ENCODE measurements around the gene CERS3.

CERS3 gene

GRCh38 chr15:100493213-100493612 lies 35.5 kb downstream of the CERS3 start:
- Histone ChIP-seq H3K4me1 (no peaks in the 10 kb centered on the region), H3K4me3 (ENCODE audit: low read depth, low read length) (no peak overlapping the region), H3K27me3 (no peaks in the 10 kb centered on the region), H3K36me3 (no peaks in the 10 kb centered on the region), H3K9me3 (no peaks in the 10 kb centered on the region; the same call in 1 of the 2 replicates)
- TF ChIP-seq CTCF (IDR thresholded peaks at IDR 0.05; ENCODE audit: low read depth, low read length) = no peak
- no peak for DNase-seq

GRCh38 chr15:100484443-100484842 lies 44.3 kb downstream of the CERS3 start:
- Histone ChIP-seq H3K4me1 (no peaks in the 10 kb centered on the region), H3K9me3 (no peaks in the 10 kb centered on the region), H3K36me3 (no peaks in the 10 kb centered on the region), H3K27me3 (no peaks in the 10 kb centered on the region), H3K4me3 (ENCODE audit: low read depth, low read length) (no peak overlapping the region)
- no peak for TF ChIP-seq CTCF (IDR thresholded peaks at IDR 0.05; ENCODE audit: low read depth, low read length)
- DNase-seq = no peak

- no peaks in the 10 kb centered on the region for H3K36me3 ChIP-seq
- no peak for TF ChIP-seq CTCF (IDR thresholded peaks at IDR 0.05; ENCODE audit: low read depth, low read length)
- no peaks in the 10 kb centered on the region for H3K27me3 ChIP-seq
- peaks cover under 1% of the 10 kb centered on the region; the same call in 1 of the 2 replicates for H3K9me3 ChIP-seq
- no peaks in the 10 kb centered on the region for H3K4me1 ChIP-seq
- H3K4me3 ChIP-seq (ENCODE audit: low read depth, low read length) = no peak overlapping the region
- no peak for DNase-seq
Measured at GRCh38 chr15:100483370-100483769, 45.4 kb downstream of the CERS3 start.

GRCh38 chr15:100476805-100477204 lies 51.9 kb downstream of the CERS3 start:
- Histone ChIP-seq H3K36me3 (no peaks in the 10 kb centered on the region), H3K27me3 (no peaks in the 10 kb centered on the region), H3K4me1 (no peaks in the 10 kb centered on the region; the same call in 1 of the 2 replicates), H3K9me3 (peaks cover 3% of the 10 kb centered on the region), H3K4me3 (ENCODE audit: low read depth, low read length) (no peak overlapping the region)
- no peak for TF ChIP-seq CTCF (IDR thresholded peaks at IDR 0.05; ENCODE audit: low read depth, low read length)
- no peak for DNase-seq

GRCh38 chr15:100472736-100473135 lies 56.0 kb downstream of the CERS3 start:
- no peak for DNase-seq
- no peaks in the 10 kb centered on the region; the same call in 1 of the 2 replicates for H3K9me3 ChIP-seq
- H3K36me3 ChIP-seq = no peaks in the 10 kb centered on the region
- no peak overlapping the region for H3K4me3 ChIP-seq (ENCODE audit: low read depth, low read length)
- no peaks in the 10 kb centered on the region for H3K27me3 ChIP-seq
- H3K4me1 ChIP-seq = no peaks in the 10 kb centered on the region; the same call in 1 of the 2 replicates
- TF ChIP-seq CTCF (IDR thresholded peaks at IDR 0.05; ENCODE audit: low read depth, low read length) = no peak

GRCh38 chr15:100471933-100472332 lies 56.8 kb downstream of the CERS3 start:
- no peaks in the 10 kb centered on the region for H3K9me3 ChIP-seq
- TF ChIP-seq CTCF (IDR thresholded peaks at IDR 0.05; ENCODE audit: low read depth, low read length) = no peak
- no peaks in the 10 kb centered on the region for H3K36me3 ChIP-seq
- H3K4me3 ChIP-seq (ENCODE audit: low read depth, low read length) = no peak overlapping the region
- no peaks in the 10 kb centered on the region for H3K27me3 ChIP-seq
- no peak for DNase-seq
- H3K4me1 ChIP-seq = no peaks in the 10 kb centered on the region; the same call in 1 of the 2 replicates

Measured in BE2C (cell line).